IMR-90 (cell line): ENCODE measurements around the gene TTLL11. TPM values are rescaled to one million over a fixed set of nuclear protein-coding genes. Genes with fewer than 3 reads are reported as not detected.

ENCODE experiments used
- ATAC-seq: fragments of 200-7000 bp; cut with Tn5 transposase; 2 replicates; pipeline ENCODE4 v1.9.1; 2020; ENCODE audit warnings: low read depth, mild to moderate bottlenecking, moderate library complexity
- BruUV-seq: library from RNA; stranded (reverse); fragments of 400-500 nt; replicated peaks from 2 replicates; lab custom pipeline; 2021; lab: Mats Ljungman, UMichigan
- CTCF ChIA-PET: fragments of 300-600 bp; formaldehyde crosslinking; extraction: SDS; loops from one replicate; lab custom pipeline; 2021; ENCODE audit warnings: antibody characterized with exemption; lab: Yijun Ruan, JAX
- POLR2A ChIA-PET: fragments of 300-600 bp; sonication (Branson Sonifier 250); formaldehyde crosslinking; loops from one replicate; lab custom pipeline; 2022; ENCODE audit warnings: antibody characterized with exemption; ENCODE audit not compliant: unreplicated experiment; lab: Charles Lee
- DNase-seq: peaks from one replicate; pipeline ENCODE4 v3.0.0; 2013
- H2AFZ ChIP-seq: replicated peaks from 2 replicates; pipeline ENCODE3; 2013; ENCODE audit warnings: low read length, mild to moderate bottlenecking; ENCODE audit not compliant: poor library complexity
- H2AK5ac ChIP-seq: 2 replicates; pipeline ENCODE4 v1.6.1; 2013; ENCODE audit warnings: low read depth, low read length, inconsistent platforms
- H2AK9ac ChIP-seq: replicated peaks from 2 replicates; pipeline ENCODE3; 2013; ENCODE audit warnings: mild to moderate bottlenecking, low read depth, low read length, moderate library complexity; ENCODE audit not compliant: poor library complexity
- H2BK120ac ChIP-seq: 2 replicates; pipeline ENCODE4 v1.6.1; 2013; ENCODE audit warnings: low read depth, low read length, inconsistent platforms
- H2BK15ac ChIP-seq: 3 replicates; pipeline ENCODE4 v1.6.1; 2013; ENCODE audit warnings: low read depth, low read length, inconsistent platforms
- H2BK20ac ChIP-seq: 2 replicates; pipeline ENCODE4 v1.6.1; 2013; ENCODE audit warnings: low read depth, mild to moderate bottlenecking, inconsistent platforms, low read length, moderate library complexity
- H2BK5ac ChIP-seq: 2 replicates; pipeline ENCODE4 v1.6.1; 2013; ENCODE audit warnings: mild to moderate bottlenecking, low read depth, low read length, inconsistent platforms; ENCODE audit not compliant: poor library complexity, severe bottlenecking
- H3K14ac ChIP-seq: replicated peaks from 2 replicates; pipeline ENCODE4 v1.6.1; 2013; ENCODE audit warnings: low read depth, low read length, inconsistent platforms
- H3K18ac ChIP-seq: 2 replicates; pipeline ENCODE4 v1.6.1; 2013; ENCODE audit warnings: low read depth, low read length, control low read depth
- H3K23ac ChIP-seq: 2 replicates; pipeline ENCODE4 v1.6.1; 2013; ENCODE audit warnings: low read depth, low read length, inconsistent platforms
- H3K27ac ChIP-seq: 2 replicates; pipeline ENCODE4 v1.5.1; 2013; ENCODE audit warnings: mild to moderate bottlenecking, control low read depth, low read length; ENCODE audit not compliant: insufficient read depth
- H3K27me3 ChIP-seq: 2 replicates; pipeline ENCODE4 v1.6.1; 2013; ENCODE audit warnings: low read length; ENCODE audit not compliant: control insufficient read depth, insufficient read depth
- H3K36me3 ChIP-seq: 2 replicates; pipeline ENCODE4 v1.6.1; 2013; ENCODE audit warnings: low read length, mixed read lengths; ENCODE audit not compliant: control insufficient read depth, insufficient read depth
- H3K4ac ChIP-seq: 2 replicates; pipeline ENCODE4 v1.6.1; 2013; ENCODE audit warnings: low read depth, low read length, inconsistent platforms
- H3K4me1 ChIP-seq: 2 replicates; pipeline ENCODE4 v1.6.1; 2013; ENCODE audit warnings: low read length, mixed read lengths; ENCODE audit not compliant: control insufficient read depth, insufficient read depth
- H3K4me2 ChIP-seq: 2 replicates; pipeline ENCODE4 v1.6.1; 2013; ENCODE audit warnings: low read depth, mild to moderate bottlenecking, control low read depth, low read length, moderate library complexity
- H3K4me3 ChIP-seq: 2 replicates; pipeline ENCODE4 v1.5.1; 2013; ENCODE audit warnings: low read depth, mild to moderate bottlenecking, control low read depth, low read length, moderate library complexity; ENCODE audit not compliant: insufficient read depth
- H3K56ac ChIP-seq: 2 replicates; pipeline ENCODE4 v1.6.1; 2013; ENCODE audit warnings: low read length, inconsistent platforms; ENCODE audit not compliant: insufficient read depth; ENCODE audit errors: extremely low read depth
- H3K79me1 ChIP-seq, 2 experiments: 2 replicates each; pipeline ENCODE4 v1.6.1; 2013; ENCODE audit warnings: low read length in 2 of 2, inconsistent platforms in 1 of 2, low read depth in 1 of 2
- H3K9ac ChIP-seq: 2 replicates; pipeline ENCODE4 v1.6.1; 2013; ENCODE audit warnings: low read depth, low read length, control low read depth
- H3K9me1 ChIP-seq: 2 replicates; pipeline ENCODE4 v1.6.1; 2013; ENCODE audit warnings: low read length, inconsistent platforms; ENCODE audit not compliant: insufficient read depth
- H3K9me3 ChIP-seq: 2 replicates; pipeline ENCODE4 v1.6.1; 2013; ENCODE audit warnings: low read length; ENCODE audit not compliant: control insufficient read depth, insufficient read depth
- H4K20me1 ChIP-seq: 2 replicates; pipeline ENCODE4 v1.6.1; 2013; ENCODE audit warnings: low read length, inconsistent platforms; ENCODE audit not compliant: insufficient read depth
- H4K5ac ChIP-seq: 2 replicates; pipeline ENCODE4 v1.6.1; 2013; ENCODE audit warnings: mild to moderate bottlenecking, low read depth, low read length, control low read depth
- H4K8ac ChIP-seq, 2 experiments: 2 replicates each; pipeline ENCODE4 v1.6.1; 2013; ENCODE audit warnings: low read depth in 2 of 2, low read length in 2 of 2, control low read depth in 1 of 2, inconsistent platforms in 1 of 2
- H4K91ac ChIP-seq: 2 replicates; pipeline ENCODE4 v1.6.1; 2013; ENCODE audit warnings: low read depth, low read length, inconsistent platforms; ENCODE audit not compliant: insufficient read depth
- BHLHE40 ChIP-seq: fragments of 150-350 bp; IDR thresholded peaks from 2 replicates; pipeline ENCODE4 v1.6.1; 2016; ENCODE audit warnings: mild to moderate bottlenecking, low read depth, low read length
- CEBPB ChIP-seq: IDR thresholded peaks from 2 replicates; pipeline ENCODE4 v1.6.1; 2012; ENCODE audit warnings: low read depth, low read length, improper control_type of control experiment
- CHD1 ChIP-seq: IDR thresholded peaks from 2 replicates; pipeline ENCODE4 v1.6.1; 2012; ENCODE audit warnings: low read depth, low read length, improper control_type of control experiment
- CTCF ChIP-seq: conservative IDR thresholded peaks from 2 replicates; pipeline ENCODE4 v1.5.1; 2012; ENCODE audit warnings: mild to moderate bottlenecking, low read depth, low read length, improper control_type of control experiment
- ELK1 ChIP-seq: fragments of 150-350 bp; IDR thresholded peaks from 2 replicates; pipeline ENCODE4 v1.6.1; 2016; ENCODE audit warnings: low read depth, mild to moderate bottlenecking, low read length, moderate library complexity, borderline replicate concordance
- FOS ChIP-seq: fragments of 150-350 bp; IDR thresholded peaks from 2 replicates; pipeline ENCODE4 v1.6.1; 2016; ENCODE audit warnings: low read depth, low read length
- MAFK ChIP-seq: IDR thresholded peaks from 2 replicates; pipeline ENCODE4 v1.6.1; 2012; ENCODE audit warnings: low read depth, low read length, improper control_type of control experiment
- MAZ ChIP-seq: IDR thresholded peaks from 2 replicates; pipeline ENCODE4 v1.6.1; 2012; ENCODE audit warnings: low read depth, mild to moderate bottlenecking, low read length, improper control_type of control experiment, moderate library complexity, borderline replicate concordance
- MXI1 ChIP-seq: IDR thresholded peaks from 2 replicates; pipeline ENCODE4 v1.6.1; 2012; ENCODE audit warnings: low read depth, mild to moderate bottlenecking, low read length, moderate library complexity, borderline replicate concordance
- NFE2L2 ChIP-seq: fragments of 150-350 bp; IDR thresholded peaks from 2 replicates; pipeline ENCODE4 v1.6.1; 2016; ENCODE audit warnings: low read depth, mild to moderate bottlenecking, low read length
- POLR2A ChIP-seq: IDR thresholded peaks from 2 replicates; pipeline ENCODE4 v1.6.1; 2012; ENCODE audit warnings: mild to moderate bottlenecking, low read depth, low read length
- RAD21 ChIP-seq: IDR thresholded peaks from 2 replicates; pipeline ENCODE4 v1.6.1; 2012; ENCODE audit warnings: low read length, improper control_type of control experiment
- RCOR1 ChIP-seq: IDR thresholded peaks from 2 replicates; pipeline ENCODE4 v1.6.1; 2012; ENCODE audit warnings: mild to moderate bottlenecking, low read length, improper control_type of control experiment; ENCODE audit not compliant: insufficient replicate concordance
- RFX5 ChIP-seq: IDR thresholded peaks from 2 replicates; pipeline ENCODE4 v1.8.0; 2012; ENCODE audit warnings: low read depth, mild to moderate bottlenecking, low read length, moderate library complexity
- SMC3 ChIP-seq: fragments of 150-350 bp; IDR thresholded peaks from 2 replicates; pipeline ENCODE4 v1.6.1; 2016; ENCODE audit warnings: low read depth, mild to moderate bottlenecking, antibody characterized with exemption, low read length, moderate library complexity
- USF2 ChIP-seq: fragments of 150-350 bp; IDR thresholded peaks from 2 replicates; pipeline ENCODE4 v1.6.1; 2017; ENCODE audit warnings: mild to moderate bottlenecking, antibody characterized with exemption, low read length, low read depth
- WGBS, 2 experiments: methylation state at CpG; one replicate each; pipeline versions ENCODE4 v1.1.5 to v1.1.7; 2013; ENCODE audit warnings: missing lambda C conversion rate in 2 of 2; ENCODE audit not compliant: insufficient read length in 1 of 2; ENCODE audit errors: extremely low coverage in 2 of 2; 5-methylcytosine and 5-hydroxymethylcytosine counted together
- dilution Hi-C: fragments of 300-500 bp; cut with HindIII; formaldehyde crosslinking; loops from one replicate; pipeline ENCODE4 v1.14.3; 2018; ENCODE audit warnings: low sequenced_read_pairs; ENCODE audit not compliant: unreplicated experiment
- in situ Hi-C: fragments of 300-500 bp; cut with MboI; formaldehyde crosslinking; loops from 3 replicates; pipeline ENCODE4 v1.14.3; 2019; ENCODE audit warnings: low sequenced_read_pairs, inconsistent platforms, mixed read lengths
- intact Hi-C: fragments of 100-400 bp; cut with micrococcal nuclease; formaldehyde crosslinking; loops from 2 replicates; pipeline ENCODE4 v1.10.0; 2022
- polyA plus RNA-seq, 3 experiments: library from polyadenylated mRNA; depleted of rRNA; stranded (reverse); fragments of >200 nt; gene quantifications; 2 replicates each; pipeline ENCODE4 v1.2.3, GENCODE V29; 2012; ENCODE audit warnings: low replicate concordance in 1 of 3
- total RNA-seq: library from RNA; depleted of rRNA; stranded (reverse); fragments of >200 nt; gene quantifications from 2 replicates; pipeline ENCODE4 v1.2.3, GENCODE V29; 2012

Gene TTLL11
- total and polyA plus RNA-seq, 2 of the 4 experiments (the other 2 are of a cell fraction), result 2.0 to 4.6 TPM

- BruUV-seq, result no TSS peak
- H3K4me3 ChIP-seq, result no peak overlapping the region
- CTCF ChIA-PET, result interaction anchor here (0.6 kb wide), 1 partner anchor 330 kb away, joined by 4 read pairs; no protein-coding TSS in a partner anchor
- WGBS, 2 experiments, result no CpG with 5 or more reads among the region's 4 CpGs
- POLR2A ChIA-PET, result no interaction called here
- no peak overlapping the region for H2BK15ac ChIP-seq
- no peak overlapping the region for H3K9ac ChIP-seq
- H3K27me3 ChIP-seq, result no peaks in the 10 kb centered on the region
- DNase-seq (no peak), ATAC-seq (no peak)
- H2AK5ac ChIP-seq, result no peak overlapping the region
- intact Hi-C loops (no loop called here), in situ Hi-C loops (no loop called here), dilution Hi-C loops (no loop called here)
- peaks cover 0 to 11% of the 10 kb centered on the region in 2 experiments; a peak in 1 of 4 replicates for H3K79me1 ChIP-seq
- no peak overlapping the region for H3K23ac ChIP-seq
- H3K14ac ChIP-seq, result no peak overlapping the region
- H2AFZ ChIP-seq, result no peak overlapping the region
- H4K8ac ChIP-seq, result no peak overlapping the region
- H3K4me1 ChIP-seq, result peaks cover 11% of the 10 kb centered on the region
- H4K20me1 ChIP-seq, result no peaks in the 10 kb centered on the region
- H4K5ac ChIP-seq, result no peak overlapping the region
- no peak overlapping the region for H3K56ac ChIP-seq
- H3K4ac ChIP-seq, result no peak overlapping the region
- H3K9me1 ChIP-seq, result peaks cover 15% of the 10 kb centered on the region
- TF ChIP-seq RAD21, result no peak
- no peak for TF ChIP-seq FOS
- no peak for TF ChIP-seq NFE2L2
- TF ChIP-seq ELK1, result no peak
- no peak for TF ChIP-seq RFX5
- TF ChIP-seq USF2, result no peak
- TF ChIP-seq CHD1, result no peak
- no peak for TF ChIP-seq MAFK
- TF ChIP-seq MAZ, result no peak
- no peak for TF ChIP-seq POLR2A
- no peak for TF ChIP-seq SMC3
- no peak for TF ChIP-seq RCOR1
- TF ChIP-seq CEBPB, result no peak
- no peak for TF ChIP-seq MXI1
- no peak for TF ChIP-seq BHLHE40
- no peak for TF ChIP-seq CTCF
- H2BK20ac ChIP-seq, result no peak overlapping the region
- no peak overlapping the region for H2BK120ac ChIP-seq
- H3K4me2 ChIP-seq, result no peak overlapping the region
- H4K91ac ChIP-seq, result no peak overlapping the region
- H3K9me3 ChIP-seq, result no peaks in the 10 kb centered on the region
- no peak overlapping the region for H2BK5ac ChIP-seq
- H3K27ac ChIP-seq, result no peak overlapping the region
- H3K36me3 ChIP-seq, result no peaks in the 10 kb centered on the region
- H3K18ac ChIP-seq, result no peak overlapping the region
- H2AK9ac ChIP-seq, result no peak overlapping the region
Observed at GRCh38 chr9:121947775-121948174, 145.3 kb downstream of the TTLL11 start.
